GM18526 (cell line): Measurements from ENCODE around the gene GSE1.

ENCODE experiments used
- POLR2A ChIP-seq: IDR thresholded peaks from 3 replicates; pipeline ENCODE4 v1.6.1; 2011; ENCODE audit not compliant: insufficient read length; ENCODE audit errors: extremely low read depth

Gene GSE1

DNA sequence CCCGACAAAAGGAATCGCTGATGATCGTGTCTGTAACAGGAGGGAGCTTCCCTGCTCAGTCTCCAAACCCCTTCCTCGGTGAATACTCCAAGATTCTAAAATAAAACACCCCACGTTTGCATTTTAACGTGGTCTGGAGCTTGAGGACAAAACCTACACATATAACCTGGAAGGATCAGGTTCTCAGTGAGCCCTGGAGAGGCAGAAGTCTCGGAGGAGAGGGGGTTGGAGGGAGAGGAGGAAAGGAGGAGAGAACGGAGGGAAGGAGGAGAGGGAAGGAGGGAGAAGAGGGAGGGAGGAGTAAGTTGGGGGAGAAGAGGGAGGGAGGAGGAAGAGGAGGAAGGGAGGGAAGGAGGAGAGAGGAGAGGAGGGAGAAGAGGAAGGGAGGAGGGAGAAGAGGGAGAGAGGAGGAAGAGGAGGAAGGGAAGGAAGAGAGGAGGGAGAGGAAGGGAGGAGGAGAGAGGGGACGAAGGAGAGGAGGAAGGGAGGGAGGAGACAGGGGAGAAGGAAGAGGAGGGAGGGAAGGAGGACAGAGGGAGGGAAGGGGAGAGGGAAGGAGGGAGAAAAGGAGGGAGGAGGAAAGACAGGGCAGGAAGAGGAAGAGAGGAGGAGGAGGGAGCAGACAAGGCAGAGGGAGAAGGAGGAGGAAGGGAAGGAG is 103.0 kb downstream of the GSE1 start:
- TF ChIP-seq POLR2A = no peak

DNA sequence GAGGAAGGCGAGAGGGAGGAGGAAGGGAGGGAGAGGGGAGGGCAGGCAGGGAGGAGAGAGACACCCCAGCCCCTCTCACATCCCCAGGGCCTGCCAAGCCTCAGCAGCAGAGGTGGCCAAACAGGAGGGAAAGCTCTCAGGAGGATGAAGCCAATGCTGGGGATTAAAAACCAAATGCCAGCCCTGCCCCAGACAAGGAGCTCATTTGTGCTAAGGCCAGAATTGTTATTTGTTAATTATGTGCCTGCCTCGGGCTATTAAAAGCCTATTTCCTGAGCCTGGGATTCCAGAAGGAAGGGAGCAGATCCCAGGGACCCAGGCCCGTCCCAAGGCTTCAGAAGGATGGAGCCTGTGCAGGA is 103.5 kb downstream of the GSE1 start:
- TF ChIP-seq POLR2A = no peak

- TF ChIP-seq POLR2A = no peak
Observed at GRCh38 chr16:85717393-85718152, 104.5 kb downstream of the GSE1 start.

- TF ChIP-seq POLR2A = no peak
Observed at GRCh38 chr16:85718153-85718477, 105.0 kb downstream of the GSE1 start.

- no peak for TF ChIP-seq POLR2A
Observed at GRCh38 chr16:85718682-85719081, 105.6 kb downstream of the GSE1 start.

DNA sequence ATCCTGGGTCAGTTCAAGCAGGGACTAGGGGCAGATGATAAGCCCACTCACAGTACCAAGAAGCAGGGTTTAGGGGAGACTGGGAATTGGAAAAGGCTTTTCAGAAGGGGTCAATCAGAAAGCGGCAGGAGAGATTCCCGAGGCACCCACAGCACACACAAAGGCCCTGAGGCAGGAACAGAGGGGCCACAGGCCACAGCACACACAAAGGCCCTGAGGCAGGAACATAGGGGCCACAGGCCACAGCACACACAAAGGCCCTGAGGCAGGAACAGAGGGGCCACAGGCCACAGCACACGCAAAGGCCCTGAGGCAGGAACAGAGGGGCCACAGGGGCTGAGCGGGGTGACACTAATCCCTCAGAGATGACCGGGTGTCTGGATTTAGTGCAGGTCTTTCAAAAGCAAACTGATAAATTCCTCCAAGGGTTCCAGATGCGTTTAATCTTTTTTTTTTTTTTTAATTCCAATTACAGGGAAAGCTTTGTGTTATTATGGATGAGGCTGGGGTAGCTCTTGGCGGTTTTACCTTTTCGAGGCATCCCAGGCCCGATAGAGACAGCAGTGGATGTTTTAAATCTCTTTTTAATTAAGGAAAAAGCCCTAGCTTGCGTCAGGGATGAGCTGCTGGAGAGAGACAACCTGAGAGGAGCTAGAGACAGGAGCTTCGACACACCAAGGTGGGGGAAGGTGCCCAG is 106.6 kb downstream of the GSE1 start:
- TF ChIP-seq POLR2A = no peak

DNA sequence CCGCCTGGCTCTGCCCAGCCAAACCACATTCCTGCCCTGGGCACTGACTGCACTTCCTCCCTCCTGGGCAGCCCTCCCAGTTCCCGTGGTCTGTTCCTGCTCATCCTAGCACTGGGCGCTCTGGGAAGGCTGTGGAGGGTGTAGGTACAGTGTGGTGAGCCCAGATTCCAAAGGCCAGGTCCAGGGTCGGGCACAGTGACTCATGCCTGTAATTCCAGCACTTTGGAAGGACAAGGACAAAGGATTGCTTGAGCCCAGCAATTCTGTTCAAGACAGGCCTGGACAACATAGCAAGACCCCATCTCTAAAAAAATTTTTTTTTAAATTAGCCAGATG is 107.1 kb downstream of the GSE1 start:
- no peak for TF ChIP-seq POLR2A

DNA sequence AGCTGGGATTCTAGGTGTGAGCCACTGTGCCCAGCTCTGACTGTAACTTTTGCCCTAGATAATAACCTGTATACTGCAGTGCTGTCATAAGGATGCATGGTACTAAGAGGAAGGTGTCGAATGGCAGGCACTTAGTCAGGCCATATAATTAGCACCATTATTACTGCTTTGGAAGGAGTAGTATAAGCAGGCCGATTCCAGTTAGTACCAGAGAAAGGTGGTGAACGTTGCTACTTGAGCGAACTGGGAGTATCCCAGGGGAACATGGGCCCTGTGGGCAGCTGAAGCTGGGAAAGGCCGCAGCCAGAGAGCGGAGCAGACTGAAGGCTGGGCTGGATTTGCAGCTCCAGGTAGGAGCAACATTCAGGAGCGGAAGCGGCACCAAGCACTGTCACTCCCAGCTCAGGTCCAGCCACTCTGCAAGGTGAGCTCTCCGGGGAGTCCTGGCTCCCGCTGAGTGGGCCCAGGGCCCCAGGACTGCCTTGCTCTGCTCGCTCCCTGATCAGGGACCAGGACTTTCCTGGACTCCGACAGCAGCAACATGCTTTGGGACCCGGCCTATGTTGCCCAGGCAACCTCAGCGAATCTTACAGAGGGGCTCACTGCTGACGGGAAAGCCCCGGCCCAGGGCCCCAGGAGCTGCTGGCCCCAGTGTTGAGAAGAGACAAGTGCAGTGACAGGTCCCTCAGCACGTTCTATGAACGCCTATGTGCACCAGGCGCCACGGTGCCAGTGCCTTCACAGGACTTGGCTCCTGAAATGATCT is 109.2 kb downstream of the GSE1 start:
- no peak for TF ChIP-seq POLR2A

DNA sequence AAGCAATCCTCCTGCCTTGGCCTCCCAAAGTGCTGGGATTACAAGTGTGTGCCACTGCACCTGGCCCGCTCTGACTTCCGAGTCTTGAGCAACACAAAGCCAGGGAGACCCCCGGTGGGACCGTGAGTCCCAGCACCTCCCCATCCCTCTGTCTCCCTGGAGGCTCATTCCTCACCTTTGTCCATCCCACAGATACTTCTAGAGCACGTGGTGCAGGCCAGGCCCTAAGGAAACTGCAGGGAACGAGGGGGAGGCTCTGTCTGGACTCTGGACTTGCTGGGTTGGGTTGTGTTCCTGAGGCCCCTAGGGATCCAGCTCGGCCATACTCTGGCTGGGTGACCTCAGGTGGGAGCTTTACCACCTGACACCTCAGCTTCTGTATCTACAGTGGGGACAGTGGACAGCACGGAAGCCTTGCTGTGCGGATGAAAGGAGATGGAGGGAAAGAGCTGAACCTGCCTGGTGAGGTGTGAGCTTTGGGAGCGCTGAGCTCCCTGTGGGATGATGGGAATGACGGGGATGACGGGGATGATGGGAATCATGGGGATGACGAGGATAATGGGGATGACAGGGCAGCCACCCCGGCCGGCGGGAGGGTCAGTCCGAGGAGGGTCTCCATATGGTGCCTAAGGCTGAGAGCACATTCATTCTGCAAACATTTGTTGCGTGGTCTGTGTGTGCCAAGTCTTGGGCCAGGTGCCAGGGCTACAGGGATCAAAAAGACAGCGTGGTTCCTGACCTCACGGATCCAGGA is 111.2 kb downstream of the GSE1 start:
- TF ChIP-seq POLR2A = no peak

DNA sequence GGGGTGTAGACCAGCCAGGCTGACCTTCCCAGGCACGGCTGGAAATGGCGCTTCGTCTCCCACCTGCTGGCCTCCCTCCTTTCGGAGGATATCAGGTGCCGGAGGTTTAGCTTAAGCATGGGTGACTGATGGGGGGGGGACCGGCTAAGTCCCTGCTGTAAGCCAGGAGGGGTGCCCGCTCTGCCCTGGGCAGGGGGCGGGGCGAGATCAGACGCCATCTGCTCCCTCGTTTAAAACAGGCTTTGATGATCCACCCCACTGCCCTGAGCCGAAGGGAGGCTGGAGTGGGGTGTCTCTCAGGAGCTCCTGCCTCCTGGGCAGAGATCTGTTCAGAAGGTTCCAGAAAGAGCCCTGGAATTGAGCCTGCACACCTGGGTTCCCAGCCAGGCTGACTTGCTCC is 111.8 kb downstream of the GSE1 start:
- no peak for TF ChIP-seq POLR2A
